ENCODE data around the gene TPSD1. TPM values are rescaled to one million over a fixed set of nuclear protein-coding genes. Genes with fewer than 3 reads are reported as not detected.
A peak's percentile ranks its signal among the peaks of the same experiment; 100 is the strongest.
"Not testable (repeated sequence)": the region's sequence is repeated elsewhere in the genome, so short reads cannot be mapped to it uniquely, and the experiment has no call there.

TPSD1 gene
- total and polyA plus RNA-seq, 7 experiments from 2014 or later = not detected

- DNase-seq (no peak), ATAC-seq (no peak)
- H3K4me1 ChIP-seq (ENCODE audit: control insufficient read depth in 2 of 2, insufficient read depth in 2 of 2, low read length in 2 of 2) = no peaks in the 10 kb centered on the region
- Mint-ChIP-seq H3K9me3 (peaks cover 0 to 10% (median 0%) of the 10 kb centered on the region in 11 donors), H3K4me3 (no peak overlapping the region), H3K27ac (peak overlapping the region in 1 of 9 donors; percentile 5), H3K4me1 (peaks cover 0 to 8% (median 5%) of the 10 kb centered on the region in 7 donors), H3K27me3 (peaks cover 18 to 27% (median 18%) of the 10 kb centered on the region in 5 donors), H3K36me3 (no peaks in the 10 kb centered on the region)
- intact Hi-C loops (cut with micrococcal nuclease) = no loop called here
- no peak overlapping the region for H3K4me3 ChIP-seq (ENCODE audit: low read length)
- no peak overlapping the region for H3K27ac ChIP-seq (ENCODE audit: low read depth, low read length)
- no peaks in the 10 kb centered on the region for H3K27me3 ChIP-seq (ENCODE audit: control insufficient read depth in 2 of 2, insufficient read depth in 2 of 2, low read length in 2 of 2)
- POLR2A ChIA-PET = no interaction called here
- H3K36me3 ChIP-seq (ENCODE audit: control insufficient read depth in 2 of 3, insufficient read depth in 3 of 3, low read length in 3 of 3) = no peaks in the 10 kb centered on the region
- H3K9me3 ChIP-seq (ENCODE audit: control insufficient read depth in 2 of 3, low read length in 3 of 3) = no peaks in the 10 kb centered on the region
- CTCF ChIA-PET = no interaction called here
Observed at GRCh38 chr16:1263591-1264344, 7.9 kb downstream of the TPSD1 start.

- ChIA-PET POLR2A (no interaction called here), CTCF (no interaction called here)
- ATAC-seq = no peak
Observed at GRCh38 chr16:1264345-1265089, 8.6 kb downstream of the TPSD1 start.

GRCh38 chr16:1265090-1265630, 9.3 kb downstream of the TPSD1 start:
- peaks cover 0 to 10% (median 0%) of the 10 kb centered on the region in 11 donors for H3K9me3 Mint-ChIP-seq
- intact Hi-C loops (cut with micrococcal nuclease) = no loop called here

More at GRCh38 chr16:1264345-1265089, 8.6 kb downstream of the TPSD1 start:
- Histone ChIP-seq H3K27ac (ENCODE audit: low read depth, low read length) (no peak overlapping the region), H3K27me3 (ENCODE audit: control insufficient read depth in 2 of 2, insufficient read depth in 2 of 2, low read length in 2 of 2) (no peaks in the 10 kb centered on the region), H3K4me1 (ENCODE audit: control insufficient read depth in 2 of 2, insufficient read depth in 2 of 2, low read length in 2 of 2) (no peaks in the 10 kb centered on the region), H3K36me3 (ENCODE audit: control insufficient read depth in 2 of 3, insufficient read depth in 3 of 3, low read length in 3 of 3) (no peaks in the 10 kb centered on the region), H3K4me3 (ENCODE audit: low read length) (no peak overlapping the region), H3K9me3 (ENCODE audit: control insufficient read depth in 2 of 3, low read length in 3 of 3) (no peaks in the 10 kb centered on the region)
- Mint-ChIP-seq H3K4me1 (peaks cover 0 to 3% (median 0%) of the 10 kb centered on the region in 7 donors), H3K27me3 (peaks cover 13 to 22% (median 13%) of the 10 kb centered on the region in 5 donors), H3K4me3 (no peak overlapping the region), H3K27ac (peak overlapping the region in 1 of 9 donors; percentile 5), H3K9me3 (peaks cover 0 to 10% (median 0%) of the 10 kb centered on the region in 11 donors), H3K36me3 (no peaks in the 10 kb centered on the region)
- intact Hi-C loops (cut with micrococcal nuclease) = no loop called here
- no peak for DNase-seq

GRCh38 chr16:1265826-1266225, 10.0 kb downstream of the TPSD1 start:
- ATAC-seq (no peak), DNase-seq (no peak)
- H3K4me1 Mint-ChIP-seq = peaks cover 0 to 2% (median 0%) of the 10 kb centered on the region in 7 donors
- H3K36me3 Mint-ChIP-seq = no peaks in the 10 kb centered on the region
- H3K4me3 Mint-ChIP-seq = no peak overlapping the region
- POLR2A ChIA-PET = no interaction called here
- intact Hi-C loops (cut with micrococcal nuclease) = no loop called here
- H3K36me3 ChIP-seq (ENCODE audit: control insufficient read depth in 2 of 3, insufficient read depth in 3 of 3, low read length in 3 of 3) = no peaks in the 10 kb centered on the region
- peaks cover 7 to 13% (median 12%) of the 10 kb centered on the region in 5 donors for H3K27me3 Mint-ChIP-seq
- CTCF ChIA-PET = no interaction called here
- no peak overlapping the region for H3K4me3 ChIP-seq (ENCODE audit: low read length)
- no peaks in the 10 kb centered on the region for H3K9me3 ChIP-seq (ENCODE audit: control insufficient read depth in 2 of 3, low read length in 3 of 3)
- peaks cover 0 to 10% (median 0%) of the 10 kb centered on the region in 11 donors for H3K9me3 Mint-ChIP-seq
- no peak overlapping the region for H3K27ac ChIP-seq (ENCODE audit: low read depth, low read length)
- no peaks in the 10 kb centered on the region for H3K27me3 ChIP-seq (ENCODE audit: control insufficient read depth in 2 of 2, insufficient read depth in 2 of 2, low read length in 2 of 2)
- no peaks in the 10 kb centered on the region for H3K4me1 ChIP-seq (ENCODE audit: control insufficient read depth in 2 of 2, insufficient read depth in 2 of 2, low read length in 2 of 2)
- no peak overlapping the region for H3K27ac Mint-ChIP-seq

More at GRCh38 chr16:1265090-1265630, 9.3 kb downstream of the TPSD1 start:
- no peak for DNase-seq
- Mint-ChIP-seq H3K36me3 (no peaks in the 10 kb centered on the region), H3K4me3 (no peak overlapping the region), H3K27ac (no peak overlapping the region), H3K4me1 (peaks cover 0 to 3% (median 0%) of the 10 kb centered on the region in 7 donors), H3K27me3 (peaks cover 13 to 19% (median 14%) of the 10 kb centered on the region in 5 donors)
- H3K27me3 ChIP-seq (ENCODE audit: control insufficient read depth in 2 of 2, insufficient read depth in 2 of 2, low read length in 2 of 2) = no peaks in the 10 kb centered on the region
- CTCF ChIA-PET = no interaction called here
- POLR2A ChIA-PET = no interaction called here
- H3K27ac ChIP-seq (ENCODE audit: low read depth, low read length) = no peak overlapping the region
- H3K4me1 ChIP-seq (ENCODE audit: control insufficient read depth in 2 of 2, insufficient read depth in 2 of 2, low read length in 2 of 2) = no peaks in the 10 kb centered on the region
- H3K9me3 ChIP-seq (ENCODE audit: control insufficient read depth in 2 of 3, low read length in 3 of 3) = no peaks in the 10 kb centered on the region
- H3K4me3 ChIP-seq (ENCODE audit: low read length) = no peak overlapping the region
- ATAC-seq = no peak
- no peaks in the 10 kb centered on the region for H3K36me3 ChIP-seq (ENCODE audit: control insufficient read depth in 2 of 3, insufficient read depth in 3 of 3, low read length in 3 of 3)

- H3K36me3 Mint-ChIP-seq; H3K27me3 ChIP-seq (ENCODE audit: control insufficient read depth in 2 of 2, insufficient read depth in 2 of 2, low read length in 2 of 2); H3K27ac Mint-ChIP-seq; CTCF ChIA-PET; POLR2A ChIA-PET; DNase-seq; H3K4me1 Mint-ChIP-seq; intact Hi-C loops (cut with micrococcal nuclease); H3K9me3 ChIP-seq (ENCODE audit: control insufficient read depth in 2 of 3, low read length in 3 of 3); H3K4me3 Mint-ChIP-seq; H3K4me3 ChIP-seq (ENCODE audit: low read length); H3K9me3 Mint-ChIP-seq; ATAC-seq; H3K27ac ChIP-seq (ENCODE audit: low read depth, low read length); H3K4me1 ChIP-seq (ENCODE audit: control insufficient read depth in 2 of 2, insufficient read depth in 2 of 2, low read length in 2 of 2); H3K36me3 ChIP-seq (ENCODE audit: control insufficient read depth in 2 of 3, insufficient read depth in 3 of 3, low read length in 3 of 3): not testable (repeated sequence)
- H3K27me3 Mint-ChIP-seq = peaks cover 2 to 18% (median 8%) of the 10 kb centered on the region in 5 donors
Observed at GRCh38 chr16:1269418-1269817, 13.5 kb downstream of the TPSD1 start.

GRCh38 chr16:1271380-1271723, 15.5 kb downstream of the TPSD1 start:
- ATAC-seq (no peak), DNase-seq (no peak)
- Mint-ChIP-seq H3K4me1 (peaks cover 0 to 8% (median 0%) of the 10 kb centered on the region in 7 donors), H3K27ac (no peak overlapping the region), H3K27me3 (peaks cover 2 to 31% (median 16%) of the 10 kb centered on the region in 5 donors), H3K36me3 (no peaks in the 10 kb centered on the region), H3K4me3 (peak overlapping the region in 1 of 10 donors; percentile 57), H3K9me3 (peaks cover 0 to 2% (median 0%) of the 10 kb centered on the region in 11 donors)
- Histone ChIP-seq H3K27ac (ENCODE audit: low read depth, low read length) (no peak overlapping the region), H3K27me3 (ENCODE audit: control insufficient read depth in 2 of 2, insufficient read depth in 2 of 2, low read length in 2 of 2) (no peaks in the 10 kb centered on the region), H3K4me3 (ENCODE audit: low read length) (no peak overlapping the region), H3K9me3 (ENCODE audit: control insufficient read depth in 2 of 3, low read length in 3 of 3) (no peaks in the 10 kb centered on the region), H3K4me1 (ENCODE audit: control insufficient read depth in 2 of 2, insufficient read depth in 2 of 2, low read length in 2 of 2) (no peaks in the 10 kb centered on the region), H3K36me3 (ENCODE audit: control insufficient read depth in 2 of 3, insufficient read depth in 3 of 3, low read length in 3 of 3) (no peaks in the 10 kb centered on the region)
- CTCF ChIA-PET = no interaction called here
- POLR2A ChIA-PET = no interaction called here
- intact Hi-C loops (cut with micrococcal nuclease) = no loop called here

All from naive thymus-derived CD4-positive, alpha-beta T cell (primary cell).